ENCODE data around the gene SOCS1. TPM values are rescaled to one million over a fixed set of nuclear protein-coding genes. Genes with fewer than 3 reads are reported as not detected.
A peak's percentile ranks its signal among the peaks of the same experiment; 100 is the strongest.

SOCS1 gene
- polyA plus RNA-seq, 2 of the 4 experiments (the other 2 are of a cell fraction) = 0.16 to 0.26 TPM

GRCh38 chr16:11215935-11216556 is 40.0 kb downstream of the SOCS1 start (continued):
- no peak for TF ChIP-seq CHD4 (IDR thresholded peaks at IDR 0.05; ENCODE audit: borderline replicate concordance)
- TF ChIP-seq POLR2A (IDR thresholded peaks at IDR 0.05; ENCODE audit: low read length) = no peak
- TF ChIP-seq CBX8 (IDR thresholded peaks at IDR 0.05) = no peak
- no peak for TF ChIP-seq NFE2L2 (conservative IDR thresholded peaks at IDR 0.05; ENCODE audit: low read length)

GRCh38 chr16:11213799-11214198 is 42.2 kb downstream of the SOCS1 start:
- ChIA-PET CTCF (interaction anchor here (1.0 to 1.6 kb wide), 3 partner anchors 42 to 250 kb away, joined by 3 to 9 read pairs (median 4); partner anchors contain the start of gene SOCS1), POLR2A (interaction anchor here (0.6 kb wide), 1 partner anchor 8 kb away, joined by 5 read pairs; no protein-coding TSS in a partner anchor)
- WGBS (ENCODE audit: missing lambda C conversion rate) = 71% methylated on average over 7 of the region's 7 CpGs
- TF ChIP-seq PHF8 (IDR thresholded peaks at IDR 0.05; ENCODE audit: borderline replicate concordance, low read depth) = no peak
- DNase-seq (ENCODE audit: low read depth in 1 of 2, low spot score in 1 of 2) (no peak), ATAC-seq (no peak), FAIRE-seq (no peak)
- Histone ChIP-seq H3K4me3 (no peak overlapping the region), H3K27ac (no peak overlapping the region), H3K4me1 (no peaks in the 10 kb centered on the region), H3K4me2 (no peak overlapping the region), H3K9me3 (peaks cover 18% of the 10 kb centered on the region)

GRCh38 chr16:11213373-11213772 is 42.6 kb downstream of the SOCS1 start:
- CTCF ChIA-PET = interaction anchor here (1.7 kb wide), 1 partner anchor 250 kb away, joined by 9 read pairs; no protein-coding TSS in a partner anchor
- DNase-seq (ENCODE audit: low read depth in 1 of 2, low spot score in 1 of 2) (no peak), FAIRE-seq (no peak), ATAC-seq (peak; percentile 22 to 30; a peak in 5 of 6 replicates)
- POLR2A ChIA-PET = interaction anchor here (0.6 kb wide), 1 partner anchor 8 kb away, joined by 5 read pairs; no protein-coding TSS in a partner anchor
- Histone ChIP-seq H3K4me2 (no peak overlapping the region), H3K27ac (no peak overlapping the region), H3K4me1 (no peaks in the 10 kb centered on the region), H3K9me3 (peaks cover 14% of the 10 kb centered on the region), H3K4me3 (no peak overlapping the region)
- 83% methylated on average over 2 of the region's 5 CpGs for WGBS (ENCODE audit: missing lambda C conversion rate)
- no peak for TF ChIP-seq CEBPB (IDR thresholded peaks at IDR 0.05)
- TF ChIP-seq HOXB13 (CRISPR knock-in tag; IDR thresholded peaks at IDR 0.05; ENCODE audit: low read depth) = no peak
- no peak for TF ChIP-seq SREBF2 (IDR thresholded peaks at IDR 0.05)
- TF ChIP-seq HOXA7 (CRISPR knock-in tag; IDR thresholded peaks at IDR 0.05) = no peak
- TF ChIP-seq HEYL (CRISPR knock-in tag; IDR thresholded peaks at IDR 0.05) = no peak
- no peak for TF ChIP-seq HDAC2 (IDR thresholded peaks at IDR 0.05)
- TF ChIP-seq NR3C1 (IDR thresholded peaks at IDR 0.05) = no peak
- TF ChIP-seq PBX3 (IDR thresholded peaks at IDR 0.05) = no peak
- no peak for TF ChIP-seq ZNF302 (CRISPR knock-in tag; IDR thresholded peaks at IDR 0.05)
- TF ChIP-seq KDM5A (IDR thresholded peaks at IDR 0.05) = no peak
- TF ChIP-seq EHF (CRISPR knock-in tag; IDR thresholded peaks at IDR 0.05) = no peak
- no peak for TF ChIP-seq RFX5 (IDR thresholded peaks at IDR 0.05)
- TF ChIP-seq REST (IDR thresholded peaks at IDR 0.05) = no peak
- TF ChIP-seq MAZ (IDR thresholded peaks at IDR 0.05; ENCODE audit: borderline replicate concordance, low read depth, low read length) = no peak
- TF ChIP-seq ZC3H11A (IDR thresholded peaks at IDR 0.05) = no peak
- TF ChIP-seq FOXS1 (CRISPR knock-in tag; IDR thresholded peaks at IDR 0.05) = no peak
